GM11168 (cell line): ENCODE measurements around the gene SLC35E1.
"Not testable (repeated sequence)": the region's sequence is repeated elsewhere in the genome, so short reads cannot be mapped to it uniquely, and the experiment has no call there.

ENCODE experiments used
- in situ Hi-C: fragments of 300-500 bp; cut with MboI; formaldehyde crosslinking; loops from one replicate; pipeline ENCODE4 v1.12.0; 2022; ENCODE audit warnings: low sequenced_read_pairs; ENCODE audit not compliant: unreplicated experiment

The SLC35E1 gene

GRCh38 chr19:16527971-16528521 lies 44.2 kb downstream of the SLC35E1 start:
- in situ Hi-C loops = no loop called here

- in situ Hi-C loops = no loop called here
Measured at GRCh38 chr19:16527334-16527935, 44.8 kb downstream of the SLC35E1 start.

DNA sequence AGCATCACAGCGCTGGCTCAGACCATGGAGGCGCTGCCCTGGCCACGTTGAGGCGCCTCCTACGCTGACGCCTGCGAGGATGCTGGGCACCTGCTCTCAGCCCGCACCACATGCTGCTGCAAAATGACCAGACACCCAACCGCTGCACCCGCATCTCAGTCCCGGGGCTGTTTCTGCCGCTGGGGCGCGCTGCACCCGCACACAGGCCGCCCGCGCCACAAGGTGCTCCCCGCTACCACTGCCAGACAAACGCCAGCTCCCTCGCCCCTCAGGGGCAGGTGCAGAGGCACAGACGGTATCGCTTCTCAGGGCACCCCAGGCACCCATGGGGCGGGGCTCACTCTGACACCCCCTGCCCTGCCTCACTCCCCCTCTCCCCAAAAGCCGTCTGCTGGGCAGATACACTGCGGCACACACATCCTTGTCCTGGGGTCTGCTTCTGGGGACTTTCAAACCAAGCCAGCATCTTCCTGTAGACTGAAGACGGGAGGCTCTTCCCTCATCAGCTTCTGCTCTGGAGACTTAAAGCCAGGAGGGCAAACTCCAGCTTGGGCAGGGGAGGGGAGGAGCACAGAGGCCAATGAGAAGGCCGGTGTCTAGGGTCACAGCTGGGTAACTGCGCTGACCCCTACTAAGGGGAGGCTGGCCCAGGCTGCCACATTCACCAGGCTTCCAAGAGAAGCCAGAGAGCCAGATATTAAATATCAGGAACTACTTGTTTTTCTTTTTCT lies 46.3 kb downstream of the SLC35E1 start:
- in situ Hi-C loops = no loop called here

DNA sequence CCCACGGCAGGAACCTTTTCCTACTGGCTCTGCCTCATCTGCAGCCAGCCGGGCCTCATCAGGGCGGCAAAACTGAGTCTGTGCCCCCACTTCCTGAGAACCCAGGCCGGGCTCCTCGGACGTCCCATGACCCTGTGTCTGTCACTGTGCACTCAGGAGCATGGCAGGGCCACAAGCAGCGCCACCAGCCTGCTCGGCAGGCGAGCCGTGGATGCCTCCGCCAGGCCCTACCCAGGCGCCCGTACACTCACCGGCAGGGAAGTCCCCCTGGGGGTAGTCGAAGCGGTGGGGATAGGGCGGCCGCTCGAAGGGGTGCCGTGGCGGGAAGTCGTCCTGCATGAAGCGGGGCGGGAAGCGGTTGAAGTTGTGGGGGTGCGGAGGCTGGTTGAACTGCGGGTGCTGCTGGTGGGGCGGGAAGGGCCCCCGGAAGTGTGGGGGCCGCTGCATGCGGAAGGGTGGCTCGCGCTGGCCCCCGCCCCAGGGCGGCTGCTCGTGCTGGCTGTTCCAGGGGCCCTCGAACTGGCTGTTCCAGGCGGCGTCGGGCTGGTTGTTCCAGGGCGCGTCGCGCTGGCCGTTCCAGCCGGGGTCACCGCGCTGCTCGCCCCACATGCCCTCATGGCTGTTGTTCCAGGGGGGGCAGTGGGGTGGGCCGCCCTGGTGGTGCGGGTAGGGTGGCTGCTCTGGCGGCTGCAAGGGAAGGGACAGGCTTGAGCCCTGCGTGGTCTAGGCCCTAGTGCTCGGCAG lies 47.1 kb downstream of the SLC35E1 start:
- in situ Hi-C loops = no loop called here

DNA sequence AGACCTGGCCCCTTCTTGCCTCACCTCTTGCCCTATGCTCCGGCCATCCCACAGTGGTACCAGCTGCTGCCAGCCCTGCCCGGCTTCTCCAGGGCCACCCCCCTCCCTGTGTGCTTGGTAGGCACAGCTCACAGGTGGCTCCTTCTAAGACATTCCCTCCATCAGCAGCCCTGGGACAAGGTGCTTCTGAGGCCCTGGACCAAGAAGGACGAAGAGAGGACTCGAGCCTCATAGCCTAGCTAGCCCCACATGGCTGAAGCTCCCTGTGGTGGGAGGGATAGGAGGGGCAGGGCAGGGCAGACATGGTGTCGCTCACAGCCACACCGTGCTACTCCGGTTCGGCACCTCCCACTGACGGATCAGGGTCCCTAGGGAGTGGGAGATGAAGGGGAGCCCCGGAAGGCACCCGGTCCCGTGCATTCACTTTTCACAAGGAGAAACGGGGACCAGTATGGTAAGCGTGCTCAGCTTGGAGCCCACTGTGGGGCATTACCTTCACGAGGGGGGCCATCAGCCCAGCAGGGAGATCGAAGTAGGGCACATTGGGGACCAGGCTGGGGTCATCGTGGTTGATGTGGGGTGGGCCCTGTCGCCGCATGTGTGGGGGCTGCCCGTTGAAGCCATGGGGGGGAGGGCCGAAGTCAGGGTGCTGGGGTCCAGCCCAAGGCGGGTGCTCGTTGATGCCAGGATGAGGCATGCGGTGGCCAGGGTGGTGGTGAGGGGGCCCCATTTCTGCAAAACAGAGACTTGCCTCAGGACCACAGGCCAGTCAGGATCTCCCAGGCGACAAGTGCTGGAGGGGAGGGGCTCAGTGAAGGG lies 49.4 kb downstream of the SLC35E1 start:
- in situ Hi-C loops = no loop called here

DNA sequence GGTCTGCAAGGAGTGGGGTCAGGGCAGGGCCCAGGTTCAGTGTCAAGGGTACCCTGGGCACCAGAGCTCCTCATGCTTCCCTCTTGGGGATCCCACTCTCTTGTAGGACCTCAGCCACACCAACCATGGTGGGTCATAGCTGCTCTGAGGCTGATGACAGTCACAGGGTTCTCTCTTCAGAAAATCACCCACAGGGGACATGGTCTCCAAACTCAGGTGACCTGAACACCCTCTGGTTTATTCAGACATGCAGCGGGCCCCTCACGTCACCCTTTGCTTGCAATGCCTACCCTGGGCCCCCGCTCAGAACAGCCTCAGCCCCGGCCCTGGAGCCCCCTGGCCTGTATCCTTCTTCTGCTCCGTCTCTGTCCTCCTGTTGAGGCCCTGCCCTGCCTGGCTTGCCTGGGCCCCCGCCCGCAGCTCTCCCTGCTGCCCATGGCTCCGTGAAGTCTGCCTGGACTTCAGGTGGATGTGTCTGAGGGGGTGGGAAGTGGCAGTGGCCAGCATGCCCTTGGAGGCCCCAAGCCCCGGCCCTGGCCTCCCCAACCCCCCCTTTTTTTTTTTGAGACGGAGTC lies 50.4 kb downstream of the SLC35E1 start:
- in situ Hi-C loops = no loop called here

GRCh38 chr19:16520986-16521624 lies 51.1 kb downstream of the SLC35E1 start:
- in situ Hi-C loops = no loop called here

DNA sequence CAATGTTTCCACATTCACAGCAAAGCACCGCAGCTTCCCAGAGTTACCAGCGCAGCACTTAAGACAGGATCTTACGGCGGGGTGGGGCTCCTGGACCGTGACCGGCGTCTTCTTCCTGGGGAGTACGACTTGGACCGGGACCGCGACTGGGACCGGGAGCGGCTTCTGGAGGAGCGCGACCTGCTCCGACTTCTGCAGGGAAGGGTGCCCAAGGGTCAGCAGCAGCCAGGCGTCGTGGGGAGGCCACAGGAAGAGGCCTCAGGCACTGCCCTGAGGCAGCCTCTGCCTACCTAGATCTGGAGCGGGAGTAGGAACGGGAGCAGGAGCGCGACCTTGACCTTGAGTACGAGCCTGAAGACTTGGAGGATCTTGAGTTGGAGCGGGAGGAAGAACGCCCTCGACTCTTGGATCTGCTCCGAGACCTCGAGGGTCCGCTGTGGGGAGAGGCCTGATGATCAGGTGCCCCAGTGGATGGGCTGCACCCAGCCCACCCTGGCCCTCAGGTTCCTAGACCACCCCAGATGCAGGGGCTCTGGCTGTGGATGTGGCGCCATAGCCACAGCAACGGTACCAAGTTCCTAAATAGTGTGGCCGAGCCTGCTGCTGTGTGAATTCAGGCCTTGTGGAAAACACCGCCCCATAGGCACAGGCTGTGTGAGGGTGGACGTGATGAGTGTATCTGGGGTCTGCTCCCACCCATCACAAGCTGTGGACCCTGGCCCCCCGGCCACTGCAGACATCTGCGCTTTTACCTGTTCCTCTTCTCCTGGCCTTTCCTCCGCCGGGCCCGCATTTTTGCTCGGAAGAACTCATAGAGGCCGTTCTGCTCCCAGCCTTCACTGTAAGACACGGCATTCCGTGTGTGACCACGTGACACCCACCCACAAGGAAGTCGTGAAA lies 51.9 kb downstream of the SLC35E1 start:
- in situ Hi-C loops = no loop called here

DNA sequence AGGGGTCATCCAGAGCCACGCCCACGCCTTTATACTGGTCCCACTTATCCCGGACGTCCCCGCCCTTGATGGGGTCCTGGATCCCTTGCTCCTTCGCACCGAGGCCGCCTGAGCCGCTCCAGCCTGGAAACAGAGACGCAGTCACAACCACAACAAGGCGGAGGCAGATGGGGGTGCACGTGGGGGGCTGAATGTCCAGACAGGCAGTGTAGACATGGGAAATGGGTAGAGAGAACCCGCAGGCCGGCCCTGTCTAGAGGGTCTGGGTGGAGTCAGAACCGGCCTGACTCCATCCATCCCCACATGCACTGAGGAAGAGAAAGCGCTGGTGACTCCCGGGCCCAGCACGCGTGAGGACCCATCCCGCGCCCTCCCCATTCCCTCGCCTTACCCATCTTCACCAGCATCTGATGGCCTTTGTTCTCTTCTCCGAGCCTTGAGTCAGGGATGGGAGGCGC lies 53.0 kb downstream of the SLC35E1 start:
- in situ Hi-C loops = no loop called here

- in situ Hi-C loops = no loop called here
Measured at GRCh38 chr19:16518483-16519229, 53.6 kb downstream of the SLC35E1 start.

DNA sequence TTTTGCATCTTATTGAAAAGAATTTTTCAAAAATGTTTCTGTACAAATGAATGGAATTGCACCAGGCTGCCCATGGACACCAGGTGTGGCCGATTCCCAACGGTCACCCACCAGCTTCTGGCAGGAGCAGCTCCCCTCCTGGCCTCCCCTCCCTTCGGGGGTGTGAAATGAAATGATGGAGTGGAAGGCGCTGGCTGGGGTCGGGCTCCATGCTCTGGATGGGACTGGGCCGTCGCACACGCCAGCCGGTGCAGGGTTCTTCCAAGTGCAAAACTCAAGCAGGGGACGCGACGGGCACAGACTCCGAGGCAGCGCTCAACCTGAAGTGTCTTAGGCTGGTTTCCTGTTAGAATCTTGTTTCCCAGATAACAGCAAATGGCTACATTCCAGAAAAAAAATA lies 54.2 kb downstream of the SLC35E1 start:
- in situ Hi-C loops = no loop called here

- in situ Hi-C loops = no loop called here
Measured at GRCh38 chr19:16516923-16517610, 55.1 kb downstream of the SLC35E1 start.

GRCh38 chr19:16516381-16516780 lies 55.8 kb downstream of the SLC35E1 start:
- in situ Hi-C loops = no loop called here

- in situ Hi-C loops = no loop called here
Measured at GRCh38 chr19:16514383-16515019, 57.7 kb downstream of the SLC35E1 start.

DNA sequence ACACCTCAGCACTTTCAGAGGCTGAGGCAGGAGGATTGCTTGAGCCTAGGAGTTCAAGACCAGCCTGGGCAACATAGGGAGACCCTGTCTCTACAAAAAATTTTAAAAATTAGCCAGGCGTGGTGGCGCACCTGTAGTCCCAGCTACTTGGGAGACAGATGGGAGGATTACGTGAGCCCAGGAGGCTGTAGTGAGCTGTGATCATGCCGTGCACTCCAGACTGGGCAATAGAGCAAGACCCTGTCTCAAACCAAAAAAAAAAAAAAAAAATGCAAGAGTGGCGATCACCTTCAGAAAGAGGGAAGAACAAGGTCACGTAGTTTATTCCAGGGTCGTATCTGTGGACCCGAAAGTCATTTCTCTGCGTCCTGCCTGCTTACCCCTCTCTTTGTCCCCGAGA lies 59.6 kb downstream of the SLC35E1 start:
- in situ Hi-C loops = not testable (repeated sequence)

DNA sequence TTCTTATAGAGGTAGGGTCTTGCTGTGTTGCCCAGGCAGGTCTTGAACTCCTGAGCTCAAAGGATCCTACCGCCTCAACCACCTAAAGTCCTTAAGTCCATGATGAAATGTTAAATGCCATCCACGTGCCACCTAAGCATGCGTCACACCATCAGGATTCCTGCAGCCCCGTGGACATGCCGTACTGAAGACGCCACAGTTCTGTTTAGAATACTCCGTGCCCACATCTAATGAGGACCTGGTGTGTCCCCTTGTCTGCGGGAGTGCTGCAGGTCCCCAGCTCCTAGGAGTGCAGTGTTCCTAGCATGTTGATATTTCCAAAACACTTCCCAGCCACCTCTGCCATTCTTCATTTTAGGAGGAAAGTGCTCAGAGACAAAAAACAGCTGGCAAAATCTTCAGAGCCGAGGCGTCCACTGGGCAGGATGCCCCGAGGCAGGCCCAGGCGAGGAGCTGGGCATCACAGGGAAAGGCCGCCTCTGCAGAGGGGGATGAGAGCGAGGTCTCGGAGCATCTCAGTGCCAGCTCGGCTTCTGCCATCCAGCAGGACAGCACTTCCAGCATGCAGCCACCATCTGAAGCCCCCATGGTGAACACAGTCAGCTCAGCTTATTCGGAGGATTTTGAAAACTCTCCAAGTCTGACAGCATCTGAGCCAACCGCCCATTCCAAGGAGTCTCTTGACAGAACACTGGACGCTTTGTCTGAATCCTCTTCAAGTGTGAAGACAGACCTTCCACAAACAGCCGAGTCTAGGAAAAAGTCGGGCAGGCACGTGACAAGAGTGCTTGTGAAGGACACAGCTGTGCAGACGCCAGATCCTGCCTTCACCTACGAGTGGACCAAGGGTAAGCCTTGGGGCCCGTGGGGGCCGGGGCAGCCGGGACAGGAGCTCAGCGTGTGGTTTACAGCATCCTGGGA lies 62.8 kb downstream of the SLC35E1 start:
- in situ Hi-C loops = no loop called here
